ENCODE data around the gene ADCY9. TPM values are rescaled to one million over a fixed set of nuclear protein-coding genes. Genes with fewer than 3 reads are reported as not detected.
"Not testable (repeated sequence)": the region's sequence is repeated elsewhere in the genome, so short reads cannot be mapped to it uniquely, and the experiment has no call there.

ADCY9 gene
- total and polyA plus RNA-seq, 9 donors = 9.5 to 17.5 (median 15.9) TPM

DNA sequence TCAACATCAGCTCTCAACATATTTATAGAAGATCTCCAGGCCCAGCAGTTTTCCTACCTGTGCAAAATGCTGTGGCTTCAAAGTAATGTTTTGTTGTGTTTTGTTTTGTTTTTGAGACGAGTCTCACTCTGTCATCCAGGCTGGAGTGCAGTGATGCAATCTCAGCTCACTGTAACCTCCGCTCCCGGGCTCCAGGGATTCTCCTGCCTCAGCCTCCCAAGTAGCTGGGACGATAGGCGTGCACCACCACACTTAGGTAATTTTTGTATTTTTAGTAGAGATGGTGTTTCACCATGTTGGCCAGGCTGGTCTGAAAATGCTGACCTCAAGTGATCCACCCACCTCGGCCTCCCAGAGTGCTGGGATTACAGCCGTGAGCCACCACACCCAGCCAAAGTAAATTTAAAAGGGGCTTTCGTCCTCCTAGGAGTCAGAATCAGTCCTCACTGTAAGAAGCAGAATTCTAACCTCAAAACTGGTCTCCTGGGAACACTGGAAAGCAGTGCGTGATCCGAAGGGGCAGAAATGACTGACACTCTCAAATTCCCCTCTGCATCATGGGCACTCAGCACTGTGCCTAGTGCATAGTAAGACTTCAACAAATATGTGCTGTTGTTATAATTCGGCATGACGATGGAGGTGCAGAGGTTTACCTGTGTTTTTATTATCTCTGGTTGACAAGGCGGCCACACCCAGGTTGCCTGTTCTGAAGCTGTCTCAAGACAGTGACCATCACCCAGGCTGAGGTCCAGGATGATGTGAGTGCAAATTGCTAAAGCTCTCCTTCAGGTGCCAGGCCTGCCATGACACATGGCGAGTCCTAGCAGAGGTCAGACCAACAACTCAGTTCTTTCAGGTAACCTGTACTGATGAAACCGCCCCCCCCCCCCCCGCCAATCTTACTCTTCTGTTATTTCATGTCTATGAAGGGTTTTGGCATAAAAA, 59.8 kb downstream of the ADCY9 start:
- Histone ChIP-seq H3K4me1 (ENCODE audit: control insufficient read depth, insufficient read depth, low read length) (peaks cover 25% of the 10 kb centered on the region), H3K36me3 (ENCODE audit: control insufficient read depth, insufficient read depth, low read length) (peaks cover 6% of the 10 kb centered on the region), H3K27me3 (ENCODE audit: control insufficient read depth, insufficient read depth, low read length) (no peaks in the 10 kb centered on the region), H3K4me3 (ENCODE audit: low read length) (no peak overlapping the region), H3K27ac (ENCODE audit: low read length) (no peak overlapping the region), H3K9me3 (replicated peaks; ENCODE audit: control insufficient read depth, low read depth, low read length) (peaks cover 14% of the 10 kb centered on the region)
- no peak for DNase-seq
- 95% methylated on average over 7 of the region's 16 CpGs for WGBS (ENCODE audit: insufficient coverage)

- Histone ChIP-seq H3K36me3 (ENCODE audit: control insufficient read depth, insufficient read depth, low read length) (peaks cover 6% of the 10 kb centered on the region), H3K4me1 (ENCODE audit: control insufficient read depth, insufficient read depth, low read length) (peaks cover 25% of the 10 kb centered on the region), H3K9me3 (replicated peaks; ENCODE audit: control insufficient read depth, low read depth, low read length) (peaks cover 8% of the 10 kb centered on the region), H3K4me3 (ENCODE audit: low read length) (no peak overlapping the region), H3K27me3 (ENCODE audit: control insufficient read depth, insufficient read depth, low read length) (no peaks in the 10 kb centered on the region), H3K27ac (ENCODE audit: low read length) (no peak overlapping the region)
- WGBS (ENCODE audit: insufficient coverage) = 98% methylated on average over 10 of the region's 15 CpGs
- DNase-seq = no peak
Observed at GRCh38 chr16:4055748-4056147, 60.5 kb downstream of the ADCY9 start.

DNA sequence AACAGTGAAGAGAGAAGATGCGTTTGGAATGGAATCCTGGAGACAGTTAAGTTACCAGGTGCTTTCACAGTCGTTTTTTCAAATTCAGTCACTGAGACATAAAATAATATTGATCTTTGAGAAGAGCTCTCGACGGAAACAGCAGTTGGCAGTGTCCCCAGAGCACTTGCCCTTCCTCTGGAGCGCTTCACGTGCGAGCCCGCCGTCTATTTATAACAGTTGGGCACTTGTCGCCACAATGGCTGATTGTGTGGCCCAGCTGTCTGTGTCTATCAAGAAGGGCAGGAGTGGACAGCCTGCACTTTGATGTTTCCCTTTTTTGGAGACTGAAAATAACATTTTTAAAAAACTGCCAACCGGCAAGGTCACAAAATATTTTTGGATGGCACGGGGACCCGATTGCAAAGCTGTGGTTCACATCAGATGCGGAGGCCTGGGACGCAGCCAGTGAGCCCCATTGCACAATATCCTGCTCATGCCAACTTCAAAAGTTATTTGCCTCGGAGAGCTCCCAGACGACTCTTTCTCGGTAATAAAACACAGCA, 62.9 kb downstream of the ADCY9 start:
- Histone ChIP-seq H3K4me1 (ENCODE audit: control insufficient read depth, insufficient read depth, low read length) (peaks cover 25% of the 10 kb centered on the region), H3K9me3 (replicated peaks; ENCODE audit: control insufficient read depth, low read depth, low read length) (no peaks in the 10 kb centered on the region)

DNA sequence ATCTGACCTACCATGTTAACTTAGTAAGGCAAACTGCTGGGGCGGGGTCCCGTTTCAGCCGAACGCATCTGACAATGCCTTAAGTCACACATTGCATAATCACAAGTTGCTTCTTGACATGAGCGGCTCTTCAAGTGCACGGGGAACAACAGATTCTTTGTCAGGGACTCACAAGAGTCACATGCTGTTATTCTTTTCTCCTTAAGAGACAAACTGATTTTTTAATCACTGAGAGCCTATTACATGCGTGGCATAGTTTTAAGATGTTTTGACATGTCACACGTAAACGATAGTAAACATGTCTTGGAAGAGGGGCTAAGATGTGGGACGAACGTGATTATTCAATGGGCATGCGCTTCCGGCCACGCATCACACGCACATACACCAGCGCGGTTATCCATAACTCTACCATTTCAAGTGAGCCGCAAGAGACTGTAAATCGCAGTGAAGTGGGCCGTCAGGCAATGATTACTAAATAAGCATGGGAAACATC, 63.4 kb downstream of the ADCY9 start:
- Histone ChIP-seq H3K36me3 (ENCODE audit: control insufficient read depth, insufficient read depth, low read length) (peaks cover 4% of the 10 kb centered on the region), H3K4me3 (ENCODE audit: low read length) (no peak overlapping the region), H3K4me1 (ENCODE audit: control insufficient read depth, insufficient read depth, low read length) (peaks cover 25% of the 10 kb centered on the region), H3K9me3 (replicated peaks; ENCODE audit: control insufficient read depth, low read depth, low read length) (no peaks in the 10 kb centered on the region), H3K27me3 (ENCODE audit: control insufficient read depth, insufficient read depth, low read length) (no peaks in the 10 kb centered on the region), H3K27ac (ENCODE audit: low read length) (peak overlapping the region; percentile 91)
- peak; percentile 36 for DNase-seq
- WGBS (ENCODE audit: insufficient coverage) = 68% methylated on average over 11 of the region's 20 CpGs

More for the DNA sequence above, 62.9 kb downstream of the ADCY9 start:
- DNase-seq = peak; percentile 92
- 28% methylated on average over 16 of the region's 18 CpGs for WGBS (ENCODE audit: insufficient coverage)
- H3K4me3 ChIP-seq (ENCODE audit: low read length) = peak overlapping the region; percentile 17
- peak overlapping the region; percentile 91 for H3K27ac ChIP-seq (ENCODE audit: low read length)
- H3K27me3 ChIP-seq (ENCODE audit: control insufficient read depth, insufficient read depth, low read length) = no peaks in the 10 kb centered on the region
- peaks cover 4% of the 10 kb centered on the region for H3K36me3 ChIP-seq (ENCODE audit: control insufficient read depth, insufficient read depth, low read length)

DNA sequence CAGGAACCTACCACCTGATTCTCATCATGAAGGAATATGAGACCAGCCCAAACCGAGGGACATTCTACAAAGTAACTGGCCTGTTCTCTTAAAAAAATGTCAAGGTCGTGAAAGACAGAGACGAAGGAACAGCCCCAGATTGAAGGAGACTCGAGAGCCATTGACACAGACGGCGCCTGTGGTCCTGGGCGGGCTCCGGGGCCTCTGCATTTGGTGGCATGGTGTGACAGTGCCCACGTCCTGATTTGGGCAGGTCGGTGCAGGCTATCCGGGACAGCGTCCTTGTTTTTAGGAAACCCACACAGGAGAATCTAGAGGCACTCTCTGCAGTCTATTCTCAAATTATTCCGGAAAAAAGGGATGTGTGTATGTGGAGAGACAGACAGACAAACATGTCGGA, 64.1 kb downstream of the ADCY9 start:
- Histone ChIP-seq H3K36me3 (ENCODE audit: control insufficient read depth, insufficient read depth, low read length) (peaks cover 4% of the 10 kb centered on the region), H3K27me3 (ENCODE audit: control insufficient read depth, insufficient read depth, low read length) (no peaks in the 10 kb centered on the region), H3K4me3 (ENCODE audit: low read length) (no peak overlapping the region), H3K27ac (ENCODE audit: low read length) (no peak overlapping the region), H3K9me3 (replicated peaks; ENCODE audit: control insufficient read depth, low read depth, low read length) (no peaks in the 10 kb centered on the region), H3K4me1 (ENCODE audit: control insufficient read depth, insufficient read depth, low read length) (peaks cover 25% of the 10 kb centered on the region)
- WGBS (ENCODE audit: insufficient coverage) = 67% methylated on average over 8 of the region's 14 CpGs
- DNase-seq = no peak

DNA sequence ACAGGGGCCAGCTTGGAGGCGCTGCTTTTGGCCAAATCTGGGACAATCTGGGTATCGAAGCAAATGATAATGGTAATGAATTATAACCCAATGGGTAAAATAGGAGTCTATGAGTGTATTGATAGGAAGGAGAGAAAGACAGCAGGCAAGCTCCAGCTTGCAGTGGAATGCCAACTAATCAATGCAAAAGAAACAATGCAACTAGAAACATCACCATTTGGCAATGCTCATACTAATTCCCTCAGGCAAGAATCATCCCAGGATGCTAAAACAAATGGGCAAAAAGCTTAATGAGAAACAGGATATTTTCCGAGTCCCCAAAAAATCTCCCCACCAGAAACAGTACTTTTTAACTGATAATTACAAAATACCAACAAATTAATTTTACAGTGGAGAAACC, 64.7 kb downstream of the ADCY9 start:
- Histone ChIP-seq H3K27me3 (ENCODE audit: control insufficient read depth, insufficient read depth, low read length) (no peaks in the 10 kb centered on the region), H3K9me3 (replicated peaks; ENCODE audit: control insufficient read depth, low read depth, low read length) (no peaks in the 10 kb centered on the region), H3K4me1 (ENCODE audit: control insufficient read depth, insufficient read depth, low read length) (peaks cover 25% of the 10 kb centered on the region), H3K27ac (ENCODE audit: low read length) (no peak overlapping the region), H3K36me3 (ENCODE audit: control insufficient read depth, insufficient read depth, low read length) (peaks cover 3% of the 10 kb centered on the region), H3K4me3 (ENCODE audit: low read length) (no peak overlapping the region)
- DNase-seq = no peak
- WGBS (ENCODE audit: insufficient coverage) = 100% methylated on average over 1 of the region's 3 CpGs

- no peak overlapping the region for H3K27ac ChIP-seq (ENCODE audit: low read length)
- no peaks in the 10 kb centered on the region for H3K36me3 ChIP-seq (ENCODE audit: control insufficient read depth, insufficient read depth, low read length)
- DNase-seq = no peak
- H3K4me3 ChIP-seq (ENCODE audit: low read length) = no peak overlapping the region
- 89% methylated on average over 8 of the region's 8 CpGs for WGBS (ENCODE audit: insufficient coverage)
- no peaks in the 10 kb centered on the region for H3K27me3 ChIP-seq (ENCODE audit: control insufficient read depth, insufficient read depth, low read length)
- peaks cover 25% of the 10 kb centered on the region for H3K4me1 ChIP-seq (ENCODE audit: control insufficient read depth, insufficient read depth, low read length)
- H3K9me3 ChIP-seq (replicated peaks; ENCODE audit: control insufficient read depth, low read depth, low read length) = no peaks in the 10 kb centered on the region
Observed at GRCh38 chr16:4049031-4049430, 67.2 kb downstream of the ADCY9 start.

DNA sequence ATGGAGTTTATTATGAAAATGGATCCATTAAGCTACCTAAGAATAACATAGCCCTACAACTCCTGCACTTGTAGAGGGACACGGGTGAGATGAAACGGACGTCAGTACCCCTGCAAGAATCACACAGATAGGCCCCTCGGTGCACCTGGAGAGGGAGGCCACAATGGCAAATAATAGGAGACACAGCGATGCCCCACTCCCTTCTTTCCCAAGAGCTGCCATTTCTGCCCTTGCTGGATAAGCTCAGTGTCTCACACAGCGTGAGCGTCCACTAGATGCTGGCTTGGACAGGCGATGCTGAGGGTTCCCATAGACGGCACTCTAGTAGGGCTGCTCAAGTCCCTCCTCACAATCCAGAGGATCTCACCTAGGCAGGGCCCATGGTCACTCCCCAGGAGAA, 67.8 kb downstream of the ADCY9 start:
- Histone ChIP-seq H3K4me3 (ENCODE audit: low read length) (no peak overlapping the region), H3K4me1 (ENCODE audit: control insufficient read depth, insufficient read depth, low read length) (peaks cover 20% of the 10 kb centered on the region), H3K36me3 (ENCODE audit: control insufficient read depth, insufficient read depth, low read length) (no peaks in the 10 kb centered on the region), H3K9me3 (replicated peaks; ENCODE audit: control insufficient read depth, low read depth, low read length) (no peaks in the 10 kb centered on the region), H3K27me3 (ENCODE audit: control insufficient read depth, insufficient read depth, low read length) (no peaks in the 10 kb centered on the region), H3K27ac (ENCODE audit: low read length) (no peak overlapping the region)
- no peak for DNase-seq
- 88% methylated on average over 4 of the region's 9 CpGs for WGBS (ENCODE audit: insufficient coverage)

GRCh38 chr16:4046221-4046620, 70.0 kb downstream of the ADCY9 start:
- peaks cover 3% of the 10 kb centered on the region for H3K4me1 ChIP-seq (ENCODE audit: control insufficient read depth, insufficient read depth, low read length)
- H3K36me3 ChIP-seq (ENCODE audit: control insufficient read depth, insufficient read depth, low read length) = no peaks in the 10 kb centered on the region
- no peak overlapping the region for H3K4me3 ChIP-seq (ENCODE audit: low read length)
- H3K27me3 ChIP-seq (ENCODE audit: control insufficient read depth, insufficient read depth, low read length) = no peaks in the 10 kb centered on the region
- H3K9me3 ChIP-seq (replicated peaks; ENCODE audit: control insufficient read depth, low read depth, low read length) = no peaks in the 10 kb centered on the region
- peak; percentile 68 for DNase-seq
- WGBS (ENCODE audit: insufficient coverage) = 84% methylated on average over 2 of the region's 8 CpGs
- H3K27ac ChIP-seq (ENCODE audit: low read length) = no peak overlapping the region

- H3K9me3 ChIP-seq (replicated peaks; ENCODE audit: control insufficient read depth, low read depth, low read length); H3K4me1 ChIP-seq (ENCODE audit: control insufficient read depth, insufficient read depth, low read length); H3K36me3 ChIP-seq (ENCODE audit: control insufficient read depth, insufficient read depth, low read length); H3K4me3 ChIP-seq (ENCODE audit: low read length); H3K27me3 ChIP-seq (ENCODE audit: control insufficient read depth, insufficient read depth, low read length); DNase-seq; H3K27ac ChIP-seq (ENCODE audit: low read length): not testable (repeated sequence)
- 100% methylated on average over 3 of the region's 6 CpGs for WGBS (ENCODE audit: insufficient coverage)
Observed at GRCh38 chr16:4045561-4045960, 70.7 kb downstream of the ADCY9 start.

All from muscle of leg (tissue), 11 donors.